Left ventricle myocardium inferior (tissue), 1 donor: ENCODE measurements around the gene SH3BP1. TPM values are rescaled to one million over a fixed set of nuclear protein-coding genes. Genes with fewer than 3 reads are reported as not detected.

Experiments
- DNase-seq: peaks from one replicate; pipeline ENCODE4 v3.0.0-alpha.2; 2020
- H3K27ac ChIP-seq: fragments of 200-600 bp; replicated peaks from 2 replicates; pipeline ENCODE4 v1.8.0; 2021
- H3K27me3 ChIP-seq: fragments of 200-600 bp; 2 replicates; pipeline ENCODE4 v1.8.0; 2021; ENCODE audit warnings: low read depth
- H3K36me3 ChIP-seq: fragments of 200-600 bp; 2 replicates; pipeline ENCODE4 v1.8.0; 2021
- H3K4me1 ChIP-seq: fragments of 200-600 bp; 2 replicates; pipeline ENCODE4 v1.8.0; 2021
- H3K4me3 ChIP-seq: fragments of 200-600 bp; 2 replicates; pipeline ENCODE4 v1.8.0; 2021; ENCODE audit warnings: mild to moderate bottlenecking, moderate library complexity
- H3K9me3 ChIP-seq: fragments of 200-600 bp; replicated peaks from 2 replicates; pipeline ENCODE4 v1.8.0; 2021
- CTCF ChIP-seq: fragments of 200-600 bp; IDR thresholded peaks from 2 replicates; pipeline ENCODE4 v1.8.0; 2021; ENCODE audit warnings: antibody characterized with exemption, mild to moderate bottlenecking, borderline replicate concordance
- intact Hi-C: fragments of 100-400 bp; cut with micrococcal nuclease; formaldehyde crosslinking; loops from one replicate; pipeline ENCODE4 v1.11.0; 2022
- total RNA-seq: library from RNA; stranded (reverse); fragmentation: NEBNext Ultra II Directional; extraction: Animal tissue kit (Norgen Biotek cat#: 25700); gene quantifications from one replicate; pipeline ENCODE4 v1.2.1, GENCODE V29; 2021
- donor health status: DM: no; HTN: yes; CAD: no; lungs with severe emphysema.

SH3BP1 gene
- total RNA-seq, 1 donor from 2014 or later, result 2.5 TPM

GRCh38 chr22:37627545-37627944 is 11.9 kb upstream of the SH3BP1 start:
- intact Hi-C loops, result no loop called here
- Histone ChIP-seq H3K36me3 (peaks cover 48% of the 10 kb centered on the region), H3K4me3 (no peak overlapping the region), H3K27me3 (no peaks in the 10 kb centered on the region), H3K9me3 (no peaks in the 10 kb centered on the region), H3K4me1 (peaks cover 52% of the 10 kb centered on the region), H3K27ac (peak overlapping the region; percentile 64)
- no peak for DNase-seq
- TF ChIP-seq CTCF, result no peak

DNA sequence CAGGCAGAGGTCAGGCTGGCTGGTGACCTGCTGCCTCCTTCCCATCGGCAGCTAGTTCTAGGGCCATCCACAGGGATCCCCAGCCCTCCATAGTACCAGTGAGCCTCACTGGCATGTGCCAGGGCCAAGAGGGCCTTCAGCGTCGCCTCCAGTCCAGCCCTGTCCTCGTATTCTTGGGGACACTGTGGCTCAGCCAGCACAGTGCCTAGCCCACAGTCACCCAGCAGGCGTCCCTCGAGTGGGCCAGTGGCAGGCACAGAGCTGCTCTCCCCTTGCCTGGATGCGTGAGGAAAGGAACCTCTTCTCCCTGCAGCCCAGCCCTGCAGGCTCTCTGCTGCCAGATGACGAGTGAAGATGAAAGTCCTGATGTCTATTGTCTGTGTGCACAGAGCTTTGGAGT is 10.6 kb upstream of the SH3BP1 start:
- H3K27ac ChIP-seq, result no peak overlapping the region
- intact Hi-C loops, result no loop called here
- H3K9me3 ChIP-seq, result no peaks in the 10 kb centered on the region
- H3K27me3 ChIP-seq, result no peaks in the 10 kb centered on the region
- DNase-seq, result no peak
- peaks cover 44% of the 10 kb centered on the region for H3K36me3 ChIP-seq
- no peak overlapping the region for H3K4me3 ChIP-seq
- no peak for TF ChIP-seq CTCF
- H3K4me1 ChIP-seq, result peaks cover 58% of the 10 kb centered on the region

- Histone ChIP-seq H3K4me1 (peaks cover 65% of the 10 kb centered on the region), H3K9me3 (no peaks in the 10 kb centered on the region), H3K27me3 (no peaks in the 10 kb centered on the region), H3K4me3 (no peak overlapping the region), H3K36me3 (peaks cover 37% of the 10 kb centered on the region), H3K27ac (no peak overlapping the region)
- DNase-seq, result no peak
- intact Hi-C loops, result no loop called here
- no peak for TF ChIP-seq CTCF
Measured at GRCh38 chr22:37629928-37630327, 9.5 kb upstream of the SH3BP1 start.

- Histone ChIP-seq H3K27ac (peak overlapping the region; percentile 43), H3K4me1 (peaks cover 63% of the 10 kb centered on the region), H3K4me3 (no peak overlapping the region), H3K9me3 (no peaks in the 10 kb centered on the region), H3K27me3 (no peaks in the 10 kb centered on the region), H3K36me3 (peaks cover 37% of the 10 kb centered on the region)
- TF ChIP-seq CTCF, result no peak
- intact Hi-C loops, result no loop called here
- no peak for DNase-seq
Measured at GRCh38 chr22:37630839-37631435, 8.5 kb upstream of the SH3BP1 start.

DNA sequence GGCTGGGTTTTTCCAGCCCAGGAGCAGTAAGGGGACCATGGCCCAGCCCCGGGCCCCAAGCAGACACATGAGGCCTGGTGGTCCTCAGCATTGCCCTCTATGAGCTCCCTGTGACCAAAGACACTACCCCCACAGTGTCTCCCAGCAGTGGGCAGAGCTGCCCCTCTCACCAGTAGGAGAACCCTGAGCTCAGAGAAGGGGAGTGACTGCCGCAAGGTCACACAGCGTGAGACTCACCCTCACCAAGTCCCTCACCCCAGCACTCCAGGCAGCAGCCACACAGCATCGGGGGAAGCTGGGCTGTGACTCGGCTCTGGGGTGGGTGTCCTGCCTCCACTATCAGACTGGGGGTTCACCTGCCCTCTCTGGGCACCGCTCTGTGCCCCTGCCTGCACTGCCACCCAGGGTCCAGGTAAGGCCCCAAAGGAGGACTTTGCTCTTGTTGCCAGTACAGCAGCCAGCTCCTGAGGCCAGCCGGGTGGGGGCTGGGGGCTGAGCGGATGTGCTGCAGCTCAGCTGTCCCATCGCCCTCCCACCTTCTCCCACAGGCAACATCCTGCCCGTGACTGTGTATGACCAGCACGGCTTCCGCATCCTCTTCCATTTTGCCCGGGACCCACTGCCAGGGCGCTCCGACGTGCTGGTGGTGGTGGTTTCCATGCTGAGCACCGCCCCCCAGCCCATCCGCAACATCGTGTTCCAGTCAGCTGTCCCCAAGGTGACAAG is 7.9 kb upstream of the SH3BP1 start:
- Histone ChIP-seq H3K27me3 (no peaks in the 10 kb centered on the region), H3K4me3 (no peak overlapping the region), H3K36me3 (peaks cover 37% of the 10 kb centered on the region), H3K9me3 (no peaks in the 10 kb centered on the region), H3K27ac (peak overlapping the region; percentile 88), H3K4me1 (peaks cover 57% of the 10 kb centered on the region)
- TF ChIP-seq CTCF, result no peak
- no peak for DNase-seq
- intact Hi-C loops, result no loop called here
